GM12878 (cell line): ENCODE measurements around the gene MYLIP.

Experiments used
- CEBPB ChIP-seq, 2 experiments: fragments of 150-350 bp in 1 of 2; IDR thresholded peaks; 2 replicates each; pipeline ENCODE4 v1.6.1; 2012 to 2014; ENCODE audit warnings: low read depth in 2 of 2, low read length in 2 of 2, borderline replicate concordance in 1 of 2, inconsistent platforms in 1 of 2
- EZH2 ChIP-seq: IDR thresholded peaks from 2 replicates; pipeline ENCODE4 v1.6.1; 2012; ENCODE audit warnings: low read depth, mild to moderate bottlenecking, control low read depth, inconsistent platforms, low read length, borderline replicate concordance; ENCODE audit not compliant: control insufficient read depth
- FOXK2 ChIP-seq: fragments of 450-650 bp; IDR thresholded peaks from 2 replicates; pipeline ENCODE4 v1.6.1; 2017; ENCODE audit warnings: mild to moderate bottlenecking, moderate library complexity
- NR2F1 ChIP-seq: fragments of 450-650 bp; conservative IDR thresholded peaks from 2 replicates; pipeline ENCODE4 v1.6.1; 2017; ENCODE audit warnings: mild to moderate bottlenecking
- NRF1 ChIP-seq: conservative IDR thresholded peaks from 2 replicates; pipeline ENCODE4 v1.6.1; 2011; ENCODE audit warnings: mild to moderate bottlenecking, low read depth, low read length, improper control_type of control experiment
- POLR2A ChIP-seq: IDR thresholded peaks from 2 replicates; pipeline ENCODE4 v1.6.1; 2011; ENCODE audit warnings: low read depth, mild to moderate bottlenecking, low read length
- POLR2AphosphoS5 ChIP-seq: IDR thresholded peaks from 2 replicates; pipeline ENCODE4 v1.6.1; 2011; ENCODE audit warnings: mild to moderate bottlenecking, low read length, inconsistent platforms
- SIN3A ChIP-seq: IDR thresholded peaks from 2 replicates; pipeline ENCODE4 v1.6.1; 2012; ENCODE audit warnings: low read depth, low read length, improper control_type of control experiment
- SMC3 ChIP-seq: IDR thresholded peaks from 2 replicates; pipeline ENCODE4 v1.6.1; 2011; ENCODE audit warnings: low read length, improper control_type of control experiment, borderline replicate concordance
- TF ChIP-seq, protein P1 (sequence below): fragments of 450-650 bp; formaldehyde crosslinking; IDR thresholded peaks from 2 replicates; pipeline ENCODE4 v1.4.0; 2020; ENCODE audit warnings: mild to moderate bottlenecking, moderate library complexity
- TF ChIP-seq, protein P2 (sequence below): IDR thresholded peaks from 2 replicates; pipeline ENCODE4 v1.6.1; 2012; ENCODE audit warnings: low read depth, low read length, improper control_type of control experiment
- TF ChIP-seq, protein P3 (sequence below), 3 experiments: IDR thresholded peaks in 2 of 3; conservative IDR thresholded peaks in 1 of 3; 2 replicates each; pipeline ENCODE4 v1.5.1; 2011; ENCODE audit warnings: low read depth in 3 of 3, low read length in 3 of 3, mild to moderate bottlenecking in 3 of 3, control low read depth in 2 of 3, moderate library complexity in 2 of 3, inconsistent platforms in 1 of 3, mixed read lengths in 1 of 3; ENCODE audit not compliant: control insufficient read depth in 2 of 3, insufficient read depth in 1 of 3; ENCODE audit errors: extremely low read depth in 1 of 3
- TF ChIP-seq, protein P4 (sequence below): IDR thresholded peaks from 2 replicates; pipeline ENCODE4 v1.6.1; 2012; ENCODE audit warnings: low read length, inconsistent platforms
- TF ChIP-seq, protein P5 (sequence below): fragments of 450-650 bp; IDR thresholded peaks from 2 replicates; pipeline ENCODE4 v1.6.1; 2014; ENCODE audit warnings: mild to moderate bottlenecking

DNA sequence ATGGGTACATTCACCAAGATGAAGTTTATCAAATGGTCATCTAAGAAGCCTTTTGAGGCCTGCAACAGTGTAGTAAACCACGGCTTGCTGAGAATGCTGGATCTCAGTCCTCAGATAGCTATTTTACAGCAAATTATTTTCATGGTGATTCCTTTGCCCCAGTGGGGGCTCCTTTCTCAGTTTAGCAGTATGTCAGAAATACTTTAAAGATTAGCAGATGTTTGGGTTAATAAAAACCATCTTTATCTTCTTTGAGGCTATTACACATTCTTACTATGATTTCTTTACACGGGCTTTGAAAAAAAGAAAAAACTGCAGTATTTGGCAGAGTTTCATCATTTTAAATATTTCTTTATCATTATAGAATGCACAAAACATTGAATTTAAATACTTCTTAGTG lies 10.7 kb downstream of the MYLIP start:
- TF ChIP-seq POLR2AphosphoS5 = no peak
- no peak for TF ChIP-seq NRF1
- TF ChIP-seq, protein P1, sequence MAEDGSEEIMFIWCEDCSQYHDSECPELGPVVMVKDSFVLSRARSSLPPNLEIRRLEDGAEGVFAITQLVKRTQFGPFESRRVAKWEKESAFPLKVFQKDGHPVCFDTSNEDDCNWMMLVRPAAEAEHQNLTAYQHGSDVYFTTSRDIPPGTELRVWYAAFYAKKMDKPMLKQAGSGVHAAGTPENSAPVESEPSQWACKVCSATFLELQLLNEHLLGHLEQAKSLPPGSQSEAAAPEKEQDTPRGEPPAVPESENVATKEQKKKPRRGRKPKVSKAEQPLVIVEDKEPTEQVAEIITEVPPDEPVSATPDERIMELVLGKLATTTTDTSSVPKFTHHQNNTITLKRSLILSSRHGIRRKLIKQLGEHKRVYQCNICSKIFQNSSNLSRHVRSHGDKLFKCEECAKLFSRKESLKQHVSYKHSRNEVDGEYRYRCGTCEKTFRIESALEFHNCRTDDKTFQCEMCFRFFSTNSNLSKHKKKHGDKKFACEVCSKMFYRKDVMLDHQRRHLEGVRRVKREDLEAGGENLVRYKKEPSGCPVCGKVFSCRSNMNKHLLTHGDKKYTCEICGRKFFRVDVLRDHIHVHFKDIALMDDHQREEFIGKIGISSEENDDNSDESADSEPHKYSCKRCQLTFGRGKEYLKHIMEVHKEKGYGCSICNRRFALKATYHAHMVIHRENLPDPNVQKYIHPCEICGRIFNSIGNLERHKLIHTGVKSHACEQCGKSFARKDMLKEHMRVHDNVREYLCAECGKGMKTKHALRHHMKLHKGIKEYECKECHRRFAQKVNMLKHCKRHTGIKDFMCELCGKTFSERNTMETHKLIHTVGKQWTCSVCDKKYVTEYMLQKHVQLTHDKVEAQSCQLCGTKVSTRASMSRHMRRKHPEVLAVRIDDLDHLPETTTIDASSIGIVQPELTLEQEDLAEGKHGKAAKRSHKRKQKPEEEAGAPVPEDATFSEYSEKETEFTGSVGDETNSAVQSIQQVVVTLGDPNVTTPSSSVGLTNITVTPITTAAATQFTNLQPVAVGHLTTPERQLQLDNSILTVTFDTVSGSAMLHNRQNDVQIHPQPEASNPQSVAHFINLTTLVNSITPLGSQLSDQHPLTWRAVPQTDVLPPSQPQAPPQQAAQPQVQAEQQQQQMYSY (CRISPR knock-in tag) = no peak
- no peak for TF ChIP-seq SIN3A
- no peak for TF ChIP-seq FOXK2
- TF ChIP-seq NR2F1 = no peak
- TF ChIP-seq, protein P2, sequence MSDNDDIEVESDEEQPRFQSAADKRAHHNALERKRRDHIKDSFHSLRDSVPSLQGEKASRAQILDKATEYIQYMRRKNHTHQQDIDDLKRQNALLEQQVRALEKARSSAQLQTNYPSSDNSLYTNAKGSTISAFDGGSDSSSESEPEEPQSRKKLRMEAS = no peak
- no peak for TF ChIP-seq CEBPB (IDR thresholded peaks at IDR 0.05; ENCODE audit: borderline replicate concordance in 1 of 2, low read depth in 2 of 2, low read length in 2 of 2)
- no peak for TF ChIP-seq POLR2A
- TF ChIP-seq, protein P3, sequence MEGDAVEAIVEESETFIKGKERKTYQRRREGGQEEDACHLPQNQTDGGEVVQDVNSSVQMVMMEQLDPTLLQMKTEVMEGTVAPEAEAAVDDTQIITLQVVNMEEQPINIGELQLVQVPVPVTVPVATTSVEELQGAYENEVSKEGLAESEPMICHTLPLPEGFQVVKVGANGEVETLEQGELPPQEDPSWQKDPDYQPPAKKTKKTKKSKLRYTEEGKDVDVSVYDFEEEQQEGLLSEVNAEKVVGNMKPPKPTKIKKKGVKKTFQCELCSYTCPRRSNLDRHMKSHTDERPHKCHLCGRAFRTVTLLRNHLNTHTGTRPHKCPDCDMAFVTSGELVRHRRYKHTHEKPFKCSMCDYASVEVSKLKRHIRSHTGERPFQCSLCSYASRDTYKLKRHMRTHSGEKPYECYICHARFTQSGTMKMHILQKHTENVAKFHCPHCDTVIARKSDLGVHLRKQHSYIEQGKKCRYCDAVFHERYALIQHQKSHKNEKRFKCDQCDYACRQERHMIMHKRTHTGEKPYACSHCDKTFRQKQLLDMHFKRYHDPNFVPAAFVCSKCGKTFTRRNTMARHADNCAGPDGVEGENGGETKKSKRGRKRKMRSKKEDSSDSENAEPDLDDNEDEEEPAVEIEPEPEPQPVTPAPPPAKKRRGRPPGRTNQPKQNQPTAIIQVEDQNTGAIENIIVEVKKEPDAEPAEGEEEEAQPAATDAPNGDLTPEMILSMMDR (IDR thresholded peaks at IDR 0.05 in 2 of 3, conservative IDR thresholded peaks at IDR 0.05 in 1 of 3; ENCODE audit: control insufficient read depth in 2 of 3, extremely low read depth in 1 of 3, insufficient read depth in 1 of 3, low read depth in 3 of 3, low read length in 3 of 3) = no peak
- TF ChIP-seq EZH2 = no peak
- TF ChIP-seq SMC3 = no peak
- TF ChIP-seq, protein P4, sequence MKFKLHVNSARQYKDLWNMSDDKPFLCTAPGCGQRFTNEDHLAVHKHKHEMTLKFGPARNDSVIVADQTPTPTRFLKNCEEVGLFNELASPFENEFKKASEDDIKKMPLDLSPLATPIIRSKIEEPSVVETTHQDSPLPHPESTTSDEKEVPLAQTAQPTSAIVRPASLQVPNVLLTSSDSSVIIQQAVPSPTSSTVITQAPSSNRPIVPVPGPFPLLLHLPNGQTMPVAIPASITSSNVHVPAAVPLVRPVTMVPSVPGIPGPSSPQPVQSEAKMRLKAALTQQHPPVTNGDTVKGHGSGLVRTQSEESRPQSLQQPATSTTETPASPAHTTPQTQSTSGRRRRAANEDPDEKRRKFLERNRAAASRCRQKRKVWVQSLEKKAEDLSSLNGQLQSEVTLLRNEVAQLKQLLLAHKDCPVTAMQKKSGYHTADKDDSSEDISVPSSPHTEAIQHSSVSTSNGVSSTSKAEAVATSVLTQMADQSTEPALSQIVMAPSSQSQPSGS = no peak
- TF ChIP-seq, protein P5, sequence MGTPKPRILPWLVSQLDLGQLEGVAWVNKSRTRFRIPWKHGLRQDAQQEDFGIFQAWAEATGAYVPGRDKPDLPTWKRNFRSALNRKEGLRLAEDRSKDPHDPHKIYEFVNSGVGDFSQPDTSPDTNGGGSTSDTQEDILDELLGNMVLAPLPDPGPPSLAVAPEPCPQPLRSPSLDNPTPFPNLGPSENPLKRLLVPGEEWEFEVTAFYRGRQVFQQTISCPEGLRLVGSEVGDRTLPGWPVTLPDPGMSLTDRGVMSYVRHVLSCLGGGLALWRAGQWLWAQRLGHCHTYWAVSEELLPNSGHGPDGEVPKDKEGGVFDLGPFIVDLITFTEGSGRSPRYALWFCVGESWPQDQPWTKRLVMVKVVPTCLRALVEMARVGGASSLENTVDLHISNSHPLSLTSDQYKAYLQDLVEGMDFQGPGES = no peak
